ENCODE measurements around the gene DPH1. TPM values are rescaled to one million over a fixed set of nuclear protein-coding genes. Genes with fewer than 3 reads are reported as not detected.

DPH1 gene
- total and polyA plus RNA-seq, 2 of the 4 experiments (the other 2 are of a cell fraction) = 24.4 to 49.9 TPM

- TF ChIP-seq SMC3 (IDR thresholded peaks at IDR 0.05; ENCODE audit: low read depth, low read length) (no peak), RAD21 (IDR thresholded peaks at IDR 0.05; ENCODE audit: low read length) (no peak; the same call in 1 of the 2 replicates)
Observed at GRCh38 chr17:2084036-2084765, 54.2 kb downstream of the DPH1 start (continued).

GRCh38 chr17:2084766-2085647 is 55.1 kb downstream of the DPH1 start:
- Histone ChIP-seq H2AK5ac (ENCODE audit: low read depth, low read length) (peak overlapping the region; percentile 87), H3K4me1 (ENCODE audit: control insufficient read depth, insufficient read depth, low read length) (peaks cover 36% of the 10 kb centered on the region), H3K79me1 (ENCODE audit: low read depth in 1 of 2, low read length in 2 of 2) (peaks cover 0 to 93% of the 10 kb centered on the region in 2 experiments; a peak in 3 of 4 replicates), H3K27me3 (ENCODE audit: control insufficient read depth, insufficient read depth, low read length) (no peaks in the 10 kb centered on the region), H3K18ac (ENCODE audit: low read depth, low read length) (peak overlapping the region; percentile 75), H2BK120ac (ENCODE audit: low read depth, low read length) (peak overlapping the region; percentile 58), H4K5ac (ENCODE audit: low read depth, low read length) (peak overlapping the region; percentile 76), H3K14ac (replicated peaks; ENCODE audit: low read depth, low read length) (peak overlapping the region; percentile 97), H3K9me1 (ENCODE audit: insufficient read depth, low read length) (peaks cover 56% of the 10 kb centered on the region), H2BK5ac (ENCODE audit: low read depth, low read length, poor library complexity, severe bottlenecking) (peak overlapping the region; percentile 85), H4K91ac (ENCODE audit: insufficient read depth, low read depth, low read length) (peak overlapping the region; percentile 92), H4K20me1 (ENCODE audit: insufficient read depth, low read length) (no peaks in the 10 kb centered on the region), H3K56ac (ENCODE audit: extremely low read depth, insufficient read depth, low read length) (peak overlapping the region; percentile 66; the same call in 1 of the 2 replicates), H3K4me3 (ENCODE audit: insufficient read depth, low read depth, low read length) (no peak overlapping the region), H3K9me3 (ENCODE audit: control insufficient read depth, insufficient read depth, low read length) (no peaks in the 10 kb centered on the region), H3K4ac (ENCODE audit: low read depth, low read length) (peak overlapping the region; percentile 86), H3K36me3 (ENCODE audit: control insufficient read depth, insufficient read depth, low read length) (peaks cover 16% of the 10 kb centered on the region), H3K23ac (ENCODE audit: low read depth, low read length) (peak overlapping the region; percentile 88), H4K8ac (ENCODE audit: low read depth in 2 of 2, low read length in 2 of 2) (peak overlapping the region; percentile 52 to 93), H2AFZ (replicated peaks; ENCODE audit: low read length, poor library complexity) (peak overlapping the region; percentile 54), H3K27ac (ENCODE audit: insufficient read depth, low read length) (peak overlapping the region; percentile 77), H2BK15ac (ENCODE audit: low read depth, low read length) (peak overlapping the region; percentile 87; the same call in 2 of the 3 replicates), H3K4me2 (ENCODE audit: low read depth, low read length) (peak overlapping the region; percentile 12), H2BK20ac (ENCODE audit: low read depth, low read length) (peak overlapping the region; percentile 81), H2AK9ac (replicated peaks; ENCODE audit: low read depth, low read length, poor library complexity) (peak overlapping the region; percentile 85), H3K9ac (ENCODE audit: low read depth, low read length) (peak overlapping the region; percentile 50)
- intact Hi-C loops (cut with micrococcal nuclease) = no loop called here
- no CpG with 5 or more reads among the region's 13 CpGs for WGBS, 2 experiments (ENCODE audit: extremely low coverage in 2 of 2, insufficient read length in 1 of 2)
- no TSS peak for BruUV-seq (replicated peaks)
- dilution Hi-C loops (cut with HindIII; ENCODE audit: low sequenced_read_pairs, unreplicated experiment) = no loop called here
- DNase-seq = peak; percentile 86
- POLR2A ChIA-PET (ENCODE audit: unreplicated experiment) = no interaction called here
- CTCF ChIA-PET = interaction anchor here (2.9 kb wide), 1 partner anchor 160 kb away, joined by 12 read pairs; no protein-coding TSS in a partner anchor
- in situ Hi-C loops (cut with MboI; ENCODE audit: low sequenced_read_pairs) = no loop called here
- ATAC-seq (ENCODE audit: low read depth) = peak; percentile 64
- TF ChIP-seq ELK1 (IDR thresholded peaks at IDR 0.05; ENCODE audit: borderline replicate concordance, low read depth, low read length) (no peak), RAD21 (IDR thresholded peaks at IDR 0.05; ENCODE audit: low read length) (no peak), MAFK (IDR thresholded peaks at IDR 0.05; ENCODE audit: low read depth, low read length) (no peak), MAZ (IDR thresholded peaks at IDR 0.05; ENCODE audit: borderline replicate concordance, low read depth, low read length) (peak; percentile 61; the same call in 1 of the 2 replicates), MXI1 (IDR thresholded peaks at IDR 0.05; ENCODE audit: borderline replicate concordance, low read depth, low read length) (no peak), NFE2L2 (IDR thresholded peaks at IDR 0.05; ENCODE audit: low read depth, low read length) (no peak), BHLHE40 (IDR thresholded peaks at IDR 0.05; ENCODE audit: low read depth, low read length) (peak; percentile 78), RCOR1 (IDR thresholded peaks at IDR 0.05; ENCODE audit: insufficient replicate concordance, low read length) (no peak), POLR2A (IDR thresholded peaks at IDR 0.05; ENCODE audit: low read depth, low read length) (no peak; the same call in 1 of the 2 replicates), USF2 (IDR thresholded peaks at IDR 0.05; ENCODE audit: low read depth, low read length) (no peak), CEBPB (IDR thresholded peaks at IDR 0.05; ENCODE audit: low read depth, low read length) (peak; percentile 68; the same call in 1 of the 2 replicates)
